K562 (cell line): Measurements from ENCODE around the gene GAS2L1. TPM values are rescaled to one million over a fixed set of nuclear protein-coding genes. Genes with fewer than 3 reads are reported as not detected.

Experiments used
- ATAC-seq: fragments of 200-7000 bp; cut with Tn5 transposase; 3 replicates; pipeline ENCODE4 v1.9.1; 2020; ENCODE audit warnings: moderate library complexity
- BruUV-seq: library from RNA; stranded (reverse); fragments of 400-500 nt; replicated peaks from 2 replicates; lab custom pipeline; 2021; lab: Mats Ljungman, UMichigan
- CTCF ChIA-PET: fragments of 300-600 bp; formaldehyde crosslinking; extraction: SDS; loops from one replicate; lab custom pipeline; 2021; ENCODE audit warnings: low intra/inter-chr PET ratio; lab: Yijun Ruan, JAX
- POLR2A ChIA-PET: fragments of 300-600, 350-650 bp; sonication (Branson Sonifier 250); formaldehyde crosslinking; extraction: SDS; loops from one replicate; lab custom pipeline; 2021; ENCODE audit warnings: antibody characterized with exemption, inconsistent platforms; lab: Yijun Ruan, JAX
- DNase-seq, 4 experiments: peaks; one replicate each; pipeline versions ENCODE4 v3.0.0 to v3.0.0-alpha.2; 2011 to 2018; ENCODE audit warnings: low spot score in 3 of 4, mixed read lengths in 3 of 4; ENCODE audit errors: extremely low read depth in 1 of 4
- FAIRE-seq: peaks from 2 replicates; lab custom pipeline; 2011; peaks lifted over from hg19 to GRCh38; lab: Jason Lieb, UNC
- H2AFZ ChIP-seq: 2 replicates; pipeline ENCODE4 v1.6.0; 2011; ENCODE audit warnings: low read depth, low read length, control low read depth, inconsistent platforms
- H3K27ac ChIP-seq: fragments of 200-600 bp; 3 replicates; pipeline ENCODE4 v1.8.0; 2011; ENCODE audit warnings: low read depth, mild to moderate bottlenecking, control low read depth, inconsistent platforms, low read length, moderate library complexity, mixed read lengths; ENCODE audit errors: extremely low read depth
- H3K27me3 ChIP-seq, 2 experiments: fragments of 300-600 bp in 1 of 2; 2 replicates in 1 of 2; 3 replicates in 1 of 2; pipeline versions ENCODE4 v1.6.0 to v1.8.0; 2011; ENCODE audit warnings: inconsistent platforms in 2 of 2, low read length in 2 of 2, mild to moderate bottlenecking in 1 of 2, mixed read lengths in 1 of 2, moderate library complexity in 1 of 2; ENCODE audit not compliant: control insufficient read depth in 2 of 2, insufficient read depth in 2 of 2
- H3K36me3 ChIP-seq: fragments of 300-600 bp; 3 replicates; pipeline ENCODE4 v1.8.0; 2011; ENCODE audit warnings: mild to moderate bottlenecking, low read length, inconsistent platforms; ENCODE audit not compliant: control insufficient read depth, insufficient read depth
- H3K4me1 ChIP-seq, 2 experiments: fragments of 200-600 bp in 1 of 2; replicated peaks in 1 of 2; 2 replicates in 1 of 2; 3 replicates in 1 of 2; pipeline versions ENCODE4 v1.5.1 to v1.8.0; 2011; ENCODE audit warnings: inconsistent platforms in 2 of 2, low read length in 2 of 2, mild to moderate bottlenecking in 1 of 2, mixed read lengths in 1 of 2, moderate library complexity in 1 of 2; ENCODE audit not compliant: control insufficient read depth in 2 of 2, insufficient read depth in 2 of 2
- H3K4me2 ChIP-seq: 2 replicates; pipeline ENCODE4 v1.6.1; 2011; ENCODE audit warnings: low read length, control low read depth, inconsistent platforms, mixed read lengths; ENCODE audit not compliant: insufficient read depth
- H3K4me3 ChIP-seq: fragments of 200-600 bp; sonication (generic), shearing (Covaris generic); 2 replicates; pipeline ENCODE4 v1.5.1; 2016; ENCODE audit warnings: control low read depth, inconsistent platforms
- H3K79me2 ChIP-seq: fragments of 200-600 bp; 3 replicates; pipeline ENCODE4 v1.8.0; 2011; ENCODE audit warnings: low read length, inconsistent platforms; ENCODE audit not compliant: control insufficient read depth, insufficient read depth
- H3K9ac ChIP-seq, 2 experiments: 2 replicates each; pipeline versions ENCODE4 v1.6.0 to v1.6.1; 2011; ENCODE audit warnings: low read depth in 2 of 2, low read length in 2 of 2, control low read depth in 1 of 2, inconsistent platforms in 1 of 2, mild to moderate bottlenecking in 1 of 2, mixed read lengths in 1 of 2; ENCODE audit not compliant: insufficient read depth in 1 of 2
- H3K9me1 ChIP-seq: one replicate; pipeline ENCODE4 v1.6.0; 2011; ENCODE audit warnings: inconsistent platforms, mild to moderate bottlenecking, low read length, moderate library complexity; ENCODE audit not compliant: control insufficient read depth, insufficient read depth
- H3K9me3 ChIP-seq: replicated peaks from 2 replicates; pipeline ENCODE4 v1.5.1; 2011; ENCODE audit warnings: low read depth, low read length, inconsistent platforms; ENCODE audit not compliant: control insufficient read depth, insufficient read depth
- H4K20me1 ChIP-seq: replicated peaks from 2 replicates; pipeline ENCODE4 v1.6.1; 2011; ENCODE audit warnings: low read length, inconsistent platforms, mixed read lengths; ENCODE audit not compliant: control insufficient read depth, insufficient read depth
- CHAMP1 ChIP-seq: fragments of 450-650 bp; IDR thresholded peaks from 2 replicates; pipeline ENCODE4 v1.6.1; 2016; ENCODE audit warnings: mild to moderate bottlenecking
- ETV6 ChIP-seq, 3 experiments: fragments of 150-350 bp in 1 of 3; sonication (generic) in 1 of 3; formaldehyde crosslinking in 1 of 3; IDR thresholded peaks; 2 replicates each; pipeline versions ENCODE4 v1.6.1 to v1.8.0; 2014 to 2022; ENCODE audit warnings: borderline replicate concordance in 2 of 3, low read depth in 2 of 3, antibody characterized with exemption in 1 of 3, low read length in 1 of 3, mild to moderate bottlenecking in 1 of 3, missing genetic modification reagents in 1 of 3
- EWSR1 ChIP-seq: fragments of 450-650 bp; IDR thresholded peaks from 2 replicates; pipeline ENCODE4 v1.6.1; 2018; ENCODE audit warnings: borderline replicate concordance, mild to moderate bottlenecking, low read depth, moderate library complexity; ENCODE audit not compliant: partially characterized antibody
- FOXM1 ChIP-seq, 2 experiments: fragments of 450-650 bp in 1 of 2; sonication (generic) in 1 of 2; formaldehyde crosslinking in 1 of 2; IDR thresholded peaks; 2 replicates each; pipeline versions ENCODE4 v1.6.1 to v1.9.0; 2017 to 2022; ENCODE audit warnings: low read depth in 2 of 2, mild to moderate bottlenecking in 2 of 2, missing genetic modification reagents in 1 of 2, moderate library complexity in 1 of 2
- HNRNPK ChIP-seq: fragments of 200-400 bp; formaldehyde crosslinking; IDR thresholded peaks from one replicate; pipeline ENCODE4 v1.6.1; 2018; ENCODE audit warnings: mild to moderate bottlenecking, low read depth, low read length; ENCODE audit not compliant: poor library complexity, severe bottlenecking
- HSF4 ChIP-seq: fragments of 250-450 bp; sonication (Bioruptor Pico); IDR thresholded peaks from 2 replicates; pipeline ENCODE4 v2.1.2; 2022; ENCODE audit warnings: mild to moderate bottlenecking, moderate library complexity, borderline replicate concordance
- JUND ChIP-seq, 2 experiments: IDR thresholded peaks; 2 replicates in 1 of 2; 3 replicates in 1 of 2; pipeline ENCODE4 v1.6.1; 2011; ENCODE audit warnings: borderline replicate concordance in 2 of 2, low read depth in 2 of 2, low read length in 2 of 2, improper control_type of control experiment in 1 of 2, missing biosample characterization in 1 of 2, missing genetic modification characterization in 1 of 2, missing genetic modification reagents in 1 of 2
- KDM5B ChIP-seq: fragments of 200-600 bp; sonication (generic); IDR thresholded peaks from 2 replicates; pipeline ENCODE4 v1.6.1; 2012; ENCODE audit warnings: low read depth, mild to moderate bottlenecking, moderate library complexity, low read length, control low read depth, inconsistent platforms; ENCODE audit not compliant: insufficient replicate concordance
- MECOM ChIP-seq: fragments of 250-450 bp; sonication (Bioruptor Pico); IDR thresholded peaks from 2 replicates; pipeline ENCODE4 v1.8.0; 2022; ENCODE audit warnings: inconsistent platforms
- NR1H2 ChIP-seq: sonication (generic); formaldehyde crosslinking; IDR thresholded peaks from 2 replicates; pipeline ENCODE4 v1.4.0; 2020; ENCODE audit warnings: mild to moderate bottlenecking, missing genetic modification reagents
- PHF8 ChIP-seq: fragments of 200-600 bp; sonication (generic); IDR thresholded peaks from 2 replicates; pipeline ENCODE4 v1.6.1; 2012; ENCODE audit warnings: mixed run types, mild to moderate bottlenecking, inconsistent platforms, low read length, moderate library complexity, borderline replicate concordance
- POLR2AphosphoS2 ChIP-seq: IDR thresholded peaks from 2 replicates; pipeline ENCODE4 v1.6.1; 2012; ENCODE audit warnings: low read length, improper control_type of control experiment
- PTRF ChIP-seq: fragments of 450-650 bp; IDR thresholded peaks from 2 replicates; pipeline ENCODE4 v1.6.1; 2016; ENCODE audit warnings: mild to moderate bottlenecking, missing genetic modification characterization, missing compliant biosample characterization
- SREBF2 ChIP-seq: sonication (generic); formaldehyde crosslinking; IDR thresholded peaks from 2 replicates; pipeline ENCODE4 v1.4.0; 2020; ENCODE audit warnings: mild to moderate bottlenecking, missing genetic modification reagents
- TBP ChIP-seq: optimal IDR thresholded peaks from 2 replicates; pipeline ENCODE3; 2011; ENCODE audit warnings: low read depth, low read length, improper control_type of control experiment
- TGIF2 ChIP-seq: sonication (generic); formaldehyde crosslinking; IDR thresholded peaks from 2 replicates; pipeline ENCODE4 v1.8.1; 2022; ENCODE audit warnings: mild to moderate bottlenecking, missing genetic modification reagents, moderate library complexity
- ZNF224 ChIP-seq: sonication (generic); formaldehyde crosslinking; IDR thresholded peaks from 2 replicates; pipeline ENCODE4 v1.8.0; 2022; ENCODE audit warnings: mild to moderate bottlenecking, missing genetic modification reagents
- WGBS: fragments of 100-300 bp; shearing (Covaris generic); methylation state at CpG from one replicate; pipeline ENCODE4 v1.1.6; 2016; ENCODE audit warnings: low coverage, mixed read lengths; ENCODE audit not compliant: insufficient coverage; ENCODE audit errors: missing lambda C conversion rate; 5-methylcytosine and 5-hydroxymethylcytosine counted together
- in situ Hi-C: fragments of 300-500 bp; cut with MboI; formaldehyde crosslinking; loops from 4 replicates; pipeline ENCODE4 v1.15.0; 2018; ENCODE audit warnings: inconsistent platforms, mixed read lengths
- intact Hi-C: fragments of 100-400 bp; cut with micrococcal nuclease; formaldehyde crosslinking; loops from 2 replicates; pipeline ENCODE4 v1.14.2; 2022
- polyA plus RNA-seq, 8 experiments: library from polyadenylated mRNA; depleted of rRNA in 4 of 8; stranded (reverse) in 5 of 8; unstranded in 3 of 8; fragments of >200 nt; fragmentation: Nextera tagmentation in 2 of 8; fragmentation: Illumina TruSeq in 1 of 8; extraction: Ambion mirVana in 2 of 8; extraction: Trizol in 1 of 8; gene quantifications; 2 replicates each; pipeline versions ENCODE4 v1.2.1 to v1.2.3, GENCODE V29; 2011 to 2014; ENCODE audit warnings: inconsistent platforms in 1 of 8, missing spikeins in 1 of 8
- total RNA-seq, 7 experiments: library from RNA; depleted of rRNA in 6 of 7; stranded (reverse); fragments of >200 nt in 6 of 7; fragmentation: Illumina TruSeq in 2 of 7; extraction: Trizol in 2 of 7; gene quantifications; 2 replicates each; pipeline versions ENCODE4 v1.2.1 to v1.2.3, GENCODE V29; 2011 to 2021; ENCODE audit warnings: low replicate concordance in 1 of 7

Gene GAS2L1
- total and polyA plus RNA-seq, 9 of the 15 experiments (the other 6 are each of a cell fraction or from before 2014, with no cell fraction given) = 0.56 to 19.7 (median 3.2) TPM

- TF ChIP-seq JUND (IDR thresholded peaks at IDR 0.05; ENCODE audit: borderline replicate concordance, low read depth, low read length) = no peak
- TF ChIP-seq JUND (tag; IDR thresholded peaks at IDR 0.05; ENCODE audit: borderline replicate concordance, low read depth, low read length) = no peak
- no peak for TF ChIP-seq CHAMP1
- TF ChIP-seq MECOM (CRISPR knock-in tag) = no peak
- no peak for TF ChIP-seq KDM5B
Measured at GRCh38 chr22:29341849-29342127, 35.3 kb downstream of the GAS2L1 start (continued).

- H3K9me1 ChIP-seq = no peaks in the 10 kb centered on the region
- H3K79me2 ChIP-seq = no peaks in the 10 kb centered on the region
- peak overlapping the region in 1 of 2 experiments; percentile 76; a peak in 2 of 4 replicates for H3K9ac ChIP-seq
- BruUV-seq = no TSS peak
- H3K27ac ChIP-seq = no peak overlapping the region
- H3K27me3 ChIP-seq = no peaks in the 10 kb centered on the region
- no peak overlapping the region for H3K4me3 ChIP-seq
- in situ Hi-C loops = no loop called here
- CTCF ChIA-PET = no interaction called here
- DNase-seq = no peak
- intact Hi-C loops = no loop called here
- no peak overlapping the region for H3K4me2 ChIP-seq
- FAIRE-seq = no peak
- ATAC-seq = no peak
- peaks cover 80% of the 10 kb centered on the region; the same call in 2 of the 3 replicates for H3K36me3 ChIP-seq
- POLR2A ChIA-PET = interaction anchor here (0.8 kb wide), 1 partner anchor 23 kb away, joined by 4 read pairs; no protein-coding TSS in a partner anchor
- TF ChIP-seq PHF8 (no peak), PTRF (tag) (no peak), ZNF224 (no peak), TGIF2 (CRISPR knock-in tag) (no peak), HNRNPK (no peak), EWSR1 (no peak), SREBF2 (CRISPR knock-in tag) (no peak), TBP (no peak), FOXM1 (IDR thresholded peaks at IDR 0.05; ENCODE audit: low read depth) (no peak), FOXM1 (CRISPR knock-in tag; IDR thresholded peaks at IDR 0.05; ENCODE audit: low read depth) (no peak), HSF4 (no peak), ETV6 (IDR thresholded peaks at IDR 0.05; ENCODE audit: borderline replicate concordance in 1 of 2, low read depth in 2 of 2, low read length in 1 of 2) (no peak), ETV6 (CRISPR knock-in tag; IDR thresholded peaks at IDR 0.05; ENCODE audit: borderline replicate concordance) (no peak), NR1H2 (CRISPR knock-in tag) (no peak), POLR2AphosphoS2 (no peak)
- H3K4me1 ChIP-seq = peaks cover 0 to 10% of the 10 kb centered on the region in 2 experiments; a peak in 3 of 5 replicates
- H4K20me1 ChIP-seq = no peaks in the 10 kb centered on the region
- 91% methylated on average over 5 of the region's 6 CpGs for WGBS
- H3K9me3 ChIP-seq = no peaks in the 10 kb centered on the region
- no peak overlapping the region for H2AFZ ChIP-seq
Measured at GRCh38 chr22:29342177-29342576, 35.7 kb downstream of the GAS2L1 start.
